Endodermal cell (in vitro differentiated cells): ENCODE measurements around the gene CAPSL. TPM values are rescaled to one million over a fixed set of nuclear protein-coding genes. Genes with fewer than 3 reads are reported as not detected.

Source experiments
- DNase-seq: peaks from one replicate; pipeline ENCODE4 v3.0.0-alpha.2; 2017
- H3K27ac ChIP-seq: 2 replicates; pipeline ENCODE4 v1.5.1; 2013; ENCODE audit warnings: mild to moderate bottlenecking, low read depth, low read length, moderate library complexity
- H3K27me3 ChIP-seq: 2 replicates; pipeline ENCODE4 v1.6.1; 2013; ENCODE audit warnings: mild to moderate bottlenecking, low read length, moderate library complexity; ENCODE audit not compliant: insufficient read depth, control insufficient read depth, poor library complexity, severe bottlenecking
- H3K36me3 ChIP-seq: 2 replicates; pipeline ENCODE4 v1.7.0; 2013; ENCODE audit warnings: mild to moderate bottlenecking, low read length, moderate library complexity; ENCODE audit not compliant: control insufficient read depth, insufficient read depth
- H3K4me1 ChIP-seq: one replicate; pipeline ENCODE4 v1.7.0; 2013; ENCODE audit warnings: low read length; ENCODE audit not compliant: control insufficient read depth, insufficient read depth
- H3K4me3 ChIP-seq: 2 replicates; pipeline ENCODE4 v1.5.1; 2013; ENCODE audit warnings: mild to moderate bottlenecking, low read length, moderate library complexity
- H3K9ac ChIP-seq: 2 replicates; pipeline ENCODE4 v1.6.1; 2013; ENCODE audit warnings: mild to moderate bottlenecking, low read length, moderate library complexity; ENCODE audit not compliant: poor library complexity, severe bottlenecking; ENCODE audit errors: extremely low read depth
- H3K9me3 ChIP-seq: 2 replicates; pipeline ENCODE4 v1.6.1; 2013; ENCODE audit warnings: mild to moderate bottlenecking, low read length, moderate library complexity; ENCODE audit not compliant: control insufficient read depth
- H3K27ac Mint-ChIP-seq: 2 replicates; pipeline ENCODE4 v1.8.0; 2020; ENCODE audit warnings: mixed read lengths
- H3K27me3 Mint-ChIP-seq: 2 replicates; pipeline ENCODE4 v1.8.0; 2021; ENCODE audit warnings: mild to moderate bottlenecking, mixed read lengths; ENCODE audit not compliant: insufficient read depth
- H3K36me3 Mint-ChIP-seq: 2 replicates; pipeline ENCODE4 v1.8.0; 2020; ENCODE audit warnings: low read depth, mixed read lengths
- H3K4me1 Mint-ChIP-seq: 2 replicates; pipeline ENCODE4 v1.8.0; 2020; ENCODE audit warnings: mixed read lengths
- H3K4me3 Mint-ChIP-seq: 2 replicates; pipeline ENCODE4 v1.8.0; 2020; ENCODE audit warnings: mild to moderate bottlenecking, moderate library complexity, mixed read lengths
- H3K9me3 Mint-ChIP-seq: 2 replicates; pipeline ENCODE4 v1.8.0; 2020; ENCODE audit warnings: mild to moderate bottlenecking, mixed read lengths
- WGBS, 2 experiments: methylation state at CpG; one replicate each; pipeline versions ENCODE4 v1.1.5 to v1.1.7; 2013; ENCODE audit warnings: missing lambda C conversion rate in 2 of 2, mixed read lengths in 1 of 2; ENCODE audit not compliant: insufficient coverage in 1 of 2, insufficient read length in 1 of 2; 5-methylcytosine and 5-hydroxymethylcytosine counted together
- total RNA-seq, 2 donors: library from RNA; stranded (reverse); fragmentation: NEBNext Ultra II Directional in 1 of 2; extraction: Animal tissue kit (Norgen Biotek cat#: 25700) in 1 of 2; gene quantifications; 2 replicates in 1 of 2; 3 replicates in 1 of 2; pipeline ENCODE4 v1.2.1, GENCODE V29; 2021
- TF ChIP-seq, protein P1 (sequence below): fragments of 200-600 bp; sonication (generic); conservative IDR thresholded peaks from 2 replicates; pipeline ENCODE4 v1.5.0; 2021; ENCODE audit warnings: antibody characterized with exemption, mild to moderate bottlenecking

The CAPSL gene
- total RNA-seq, 2 donors from 2014 or later: not detected

GRCh38 chr5:35879649-35880048, 58.8 kb downstream of the CAPSL start:
- H3K4me1 ChIP-seq: no peaks in the 10 kb centered on the region
- Mint-ChIP-seq H3K27me3 (peaks cover 4% of the 10 kb centered on the region), H3K4me3 (no peak overlapping the region), H3K9me3 (no peaks in the 10 kb centered on the region), H3K36me3 (no peaks in the 10 kb centered on the region), H3K4me1 (peaks cover 5% of the 10 kb centered on the region), H3K27ac (no peak overlapping the region)
- H3K27me3 ChIP-seq: no peaks in the 10 kb centered on the region
- no peak overlapping the region for H3K27ac ChIP-seq
- H3K9ac ChIP-seq: no peak overlapping the region
- no peaks in the 10 kb centered on the region for H3K36me3 ChIP-seq
- TF ChIP-seq, protein P1, sequence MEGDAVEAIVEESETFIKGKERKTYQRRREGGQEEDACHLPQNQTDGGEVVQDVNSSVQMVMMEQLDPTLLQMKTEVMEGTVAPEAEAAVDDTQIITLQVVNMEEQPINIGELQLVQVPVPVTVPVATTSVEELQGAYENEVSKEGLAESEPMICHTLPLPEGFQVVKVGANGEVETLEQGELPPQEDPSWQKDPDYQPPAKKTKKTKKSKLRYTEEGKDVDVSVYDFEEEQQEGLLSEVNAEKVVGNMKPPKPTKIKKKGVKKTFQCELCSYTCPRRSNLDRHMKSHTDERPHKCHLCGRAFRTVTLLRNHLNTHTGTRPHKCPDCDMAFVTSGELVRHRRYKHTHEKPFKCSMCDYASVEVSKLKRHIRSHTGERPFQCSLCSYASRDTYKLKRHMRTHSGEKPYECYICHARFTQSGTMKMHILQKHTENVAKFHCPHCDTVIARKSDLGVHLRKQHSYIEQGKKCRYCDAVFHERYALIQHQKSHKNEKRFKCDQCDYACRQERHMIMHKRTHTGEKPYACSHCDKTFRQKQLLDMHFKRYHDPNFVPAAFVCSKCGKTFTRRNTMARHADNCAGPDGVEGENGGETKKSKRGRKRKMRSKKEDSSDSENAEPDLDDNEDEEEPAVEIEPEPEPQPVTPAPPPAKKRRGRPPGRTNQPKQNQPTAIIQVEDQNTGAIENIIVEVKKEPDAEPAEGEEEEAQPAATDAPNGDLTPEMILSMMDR: no peak
- DNase-seq: no peak
- no peaks in the 10 kb centered on the region for H3K9me3 ChIP-seq
- H3K4me3 ChIP-seq: no peak overlapping the region

DNA sequence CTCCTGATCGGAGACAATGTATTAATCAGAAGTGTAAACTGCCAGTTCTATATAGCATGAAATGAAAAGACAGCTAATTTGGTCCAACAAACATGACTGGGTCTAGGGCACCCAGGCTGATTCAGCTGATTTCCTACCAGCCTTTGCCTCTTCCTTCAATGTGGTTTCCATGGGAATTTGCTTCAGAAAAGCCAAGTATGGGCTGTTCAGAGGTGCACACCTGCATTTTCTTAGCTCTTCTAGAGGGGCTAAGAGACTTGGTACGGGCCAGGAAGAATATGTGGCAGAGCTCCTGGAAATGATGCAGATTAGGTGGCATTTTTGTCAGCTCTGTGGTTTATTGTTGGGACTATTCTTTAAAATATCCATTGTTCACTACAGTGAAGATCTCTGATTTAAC, 59.3 kb downstream of the CAPSL start:
- Mint-ChIP-seq H3K36me3 (no peaks in the 10 kb centered on the region), H3K27ac (no peak overlapping the region), H3K9me3 (no peaks in the 10 kb centered on the region), H3K27me3 (peaks cover 4% of the 10 kb centered on the region), H3K4me3 (no peak overlapping the region), H3K4me1 (peaks cover 5% of the 10 kb centered on the region)
- no peak for DNase-seq
- Histone ChIP-seq H3K9me3 (no peaks in the 10 kb centered on the region), H3K9ac (no peak overlapping the region), H3K36me3 (no peaks in the 10 kb centered on the region), H3K4me1 (no peaks in the 10 kb centered on the region), H3K27ac (no peak overlapping the region), H3K27me3 (no peaks in the 10 kb centered on the region), H3K4me3 (no peak overlapping the region)
- TF ChIP-seq, protein P1: no peak
- WGBS, 2 experiments: 92 to 100% methylated on average over 1 to 2 of the region's 2 CpGs

GRCh38 chr5:35878079-35878478, 60.3 kb downstream of the CAPSL start:
- Mint-ChIP-seq H3K36me3 (no peaks in the 10 kb centered on the region), H3K27ac (no peak overlapping the region), H3K4me3 (no peak overlapping the region), H3K9me3 (no peaks in the 10 kb centered on the region), H3K27me3 (peaks cover 4% of the 10 kb centered on the region), H3K4me1 (peaks cover 5% of the 10 kb centered on the region)
- no peaks in the 10 kb centered on the region for H3K9me3 ChIP-seq
- H3K27me3 ChIP-seq: no peaks in the 10 kb centered on the region
- H3K4me1 ChIP-seq: no peaks in the 10 kb centered on the region
- no peak overlapping the region for H3K27ac ChIP-seq
- H3K9ac ChIP-seq: no peak overlapping the region
- DNase-seq: no peak
- no peak overlapping the region for H3K4me3 ChIP-seq
- TF ChIP-seq, protein P1: no peak
- H3K36me3 ChIP-seq: no peaks in the 10 kb centered on the region
